SK-N-SH (cell line): ENCODE measurements around the gene WIZ. TPM values are rescaled to one million over a fixed set of nuclear protein-coding genes. Genes with fewer than 3 reads are reported as not detected.

Experiments
- CTCF ChIA-PET: fragments of 300-600, 350-600 bp; formaldehyde crosslinking; extraction: SDS; loops from one replicate; lab custom pipeline; 2021; lab: Yijun Ruan, JAX
- POLR2A ChIA-PET: fragments of 350-600 bp; sonication (Branson Sonifier 250); formaldehyde crosslinking; extraction: SDS; loops from one replicate; lab custom pipeline; 2020; ENCODE audit warnings: antibody characterized with exemption, inconsistent platforms; lab: Yijun Ruan, JAX
- DNase-seq: peaks from one replicate; pipeline ENCODE4 v3.0.0; 2012
- H2AFZ ChIP-seq: fragments of 200-600 bp; sonication (generic); 2 replicates; pipeline ENCODE4 v1.8.1; 2016; ENCODE audit warnings: antibody characterized with exemption, mild to moderate bottlenecking, low read depth
- H3F3A ChIP-seq: fragments of 200-600 bp; sonication (generic); replicated peaks from 2 replicates; pipeline ENCODE3; 2016; ENCODE audit warnings: antibody characterized with exemption, mild to moderate bottlenecking; ENCODE audit not compliant: insufficient read depth
- H3K27ac ChIP-seq, 2 experiments: fragments of 200-500 bp in 1 of 2; fragments of 200-600 bp in 1 of 2; sonication (Bioruptor generic) in 1 of 2; sonication (generic), shearing (Covaris generic) in 1 of 2; 2 replicates each; pipeline versions ENCODE4 v1.5.1 to v1.6.1; 2014 to 2016; ENCODE audit warnings: low read depth in 2 of 2, inconsistent platforms in 1 of 2, low read length in 1 of 2, mild to moderate bottlenecking in 1 of 2, mixed read lengths in 1 of 2
- H3K27me3 ChIP-seq: fragments of 200-600 bp; sonication (generic), shearing (Covaris generic); 2 replicates; pipeline ENCODE4 v1.6.1; 2016; ENCODE audit warnings: mixed run types; ENCODE audit not compliant: insufficient read depth
- H3K36me3 ChIP-seq, 2 experiments: fragments of 200-500 bp in 1 of 2; fragments of 200-600 bp in 1 of 2; sonication (Bioruptor generic) in 1 of 2; sonication (generic) in 1 of 2; replicated peaks in 1 of 2; 2 replicates each; pipeline versions ENCODE3 to v1.5.1; 2014 to 2016; ENCODE audit warnings: low read length in 1 of 2, mild to moderate bottlenecking in 1 of 2; ENCODE audit not compliant: insufficient read depth in 2 of 2, control insufficient read depth in 1 of 2
- H3K4me1 ChIP-seq, 2 experiments: fragments of 200-500 bp in 1 of 2; fragments of 200-600 bp in 1 of 2; sonication (Bioruptor generic) in 1 of 2; sonication (generic), shearing (Covaris generic) in 1 of 2; 2 replicates each; pipeline versions ENCODE4 v1.5.1 to v1.6.1; 2014 to 2016; ENCODE audit warnings: low read depth in 1 of 2, low read length in 1 of 2, mixed run types in 1 of 2; ENCODE audit not compliant: insufficient read depth in 2 of 2, control insufficient read depth in 1 of 2
- H3K4me2 ChIP-seq: fragments of 200-600 bp; sonication (generic), shearing (Covaris generic); 2 replicates; pipeline ENCODE4 v1.6.1; 2017; ENCODE audit warnings: mixed run types
- H3K4me3 ChIP-seq, 2 experiments: fragments of 200-500 bp in 1 of 2; fragments of 200-600 bp in 1 of 2; sonication (Bioruptor generic) in 1 of 2; sonication (generic), shearing (Covaris generic) in 1 of 2; 2 replicates each; pipeline versions ENCODE4 v1.5.1 to v1.8.1; 2014 to 2016; ENCODE audit warnings: low read depth in 2 of 2, inconsistent platforms in 1 of 2, low read length in 1 of 2, mild to moderate bottlenecking in 1 of 2, mixed read lengths in 1 of 2, moderate library complexity in 1 of 2
- H3K79me2 ChIP-seq: fragments of 200-600 bp; sonication (generic); 2 replicates; pipeline ENCODE4 v1.8.1; 2017; ENCODE audit warnings: mild to moderate bottlenecking; ENCODE audit not compliant: insufficient read depth
- H3K9ac ChIP-seq: fragments of 200-600 bp; sonication (generic); 2 replicates; pipeline ENCODE4 v1.6.1; 2017; ENCODE audit warnings: mixed run types
- H3K9me2 ChIP-seq: fragments of 200-600 bp; sonication (generic); 2 replicates; pipeline ENCODE4 v1.6.1; 2017; ENCODE audit warnings: mixed run types
- H3K9me3 ChIP-seq: fragments of 200-600 bp; sonication (generic); 2 replicates; pipeline ENCODE4 v1.6.1; 2017; ENCODE audit warnings: mixed run types, mild to moderate bottlenecking, moderate library complexity
- H4K20me1 ChIP-seq: fragments of 200-600 bp; sonication (generic); 2 replicates; pipeline ENCODE4 v1.6.1; 2017; ENCODE audit warnings: mild to moderate bottlenecking, mixed run types; ENCODE audit not compliant: insufficient read depth
- ELF1 ChIP-seq: IDR thresholded peaks from 2 replicates; pipeline ENCODE4 v1.4.0; 2012
- EP300 ChIP-seq, 2 experiments: IDR thresholded peaks; 2 replicates each; pipeline versions ENCODE4 v1.4.0 to v1.6.1; 2012; ENCODE audit warnings: borderline replicate concordance in 1 of 2, low read depth in 1 of 2, low read length in 1 of 2
- EZH2phosphoT487 ChIP-seq: fragments of 200-600 bp; sonication (generic); IDR thresholded peaks from 2 replicates; pipeline ENCODE4 v1.6.1; 2017; ENCODE audit warnings: low read depth, mixed run types, mild to moderate bottlenecking, antibody characterized with exemption, moderate library complexity, borderline replicate concordance
- FOSL2 ChIP-seq: IDR thresholded peaks from 2 replicates; pipeline ENCODE4 v1.4.0; 2012; ENCODE audit warnings: low read depth, mild to moderate bottlenecking, moderate library complexity, borderline replicate concordance
- FOXJ3 ChIP-seq: sonication (generic); formaldehyde crosslinking; IDR thresholded peaks from 2 replicates; pipeline ENCODE4 v1.5.1; 2020; ENCODE audit warnings: mild to moderate bottlenecking, missing genetic modification reagents
- FOXM1 ChIP-seq: IDR thresholded peaks from 2 replicates; pipeline ENCODE4 v1.4.0; 2012; ENCODE audit warnings: low read depth, mild to moderate bottlenecking
- GABPA ChIP-seq: IDR thresholded peaks from 2 replicates; pipeline ENCODE4 v1.4.0; 2012; ENCODE audit warnings: low read depth, mild to moderate bottlenecking
- GATA2 ChIP-seq: sonication (generic); formaldehyde crosslinking; IDR thresholded peaks from 2 replicates; pipeline ENCODE4 v1.5.0; 2020; ENCODE audit warnings: mild to moderate bottlenecking, missing genetic modification reagents
- MAX ChIP-seq: IDR thresholded peaks from 2 replicates; pipeline ENCODE4 v1.4.0; 2012; ENCODE audit warnings: low read depth
- MEF2A ChIP-seq: IDR thresholded peaks from 2 replicates; pipeline ENCODE4 v1.4.0; 2012; ENCODE audit warnings: low read depth, borderline replicate concordance
- MXI1 ChIP-seq: IDR thresholded peaks from 2 replicates; pipeline ENCODE4 v1.6.1; 2012; ENCODE audit warnings: mild to moderate bottlenecking, low read depth, low read length, improper control_type of control experiment
- NFIC ChIP-seq: IDR thresholded peaks from 2 replicates; pipeline ENCODE4 v1.4.0; 2012; ENCODE audit warnings: borderline replicate concordance
- POLR2AphosphoS5 ChIP-seq: IDR thresholded peaks from 2 replicates; pipeline ENCODE4 v1.6.1; 2012; ENCODE audit warnings: low read depth, low read length
- RAD21 ChIP-seq: IDR thresholded peaks from 2 replicates; pipeline ENCODE4 v1.6.1; 2012; ENCODE audit warnings: mild to moderate bottlenecking, low read length
- RCOR1 ChIP-seq: fragments of 150-350 bp; IDR thresholded peaks from 2 replicates; pipeline ENCODE4 v1.6.1; 2017; ENCODE audit warnings: antibody characterized with exemption, low read length
- TAF1 ChIP-seq: IDR thresholded peaks from 2 replicates; pipeline ENCODE4 v1.6.1; 2012; ENCODE audit warnings: low read depth, mild to moderate bottlenecking, low read length, moderate library complexity, borderline replicate concordance
- TEAD4 ChIP-seq: IDR thresholded peaks from 2 replicates; pipeline ENCODE4 v1.4.0; 2012; ENCODE audit warnings: mild to moderate bottlenecking, borderline replicate concordance; ENCODE audit not compliant: insufficient read depth
- WGBS: methylation state at CpG from one replicate; pipeline ENCODE4 v1.1.6; 2017; ENCODE audit warnings: low lambda C conversion rate; 5-methylcytosine and 5-hydroxymethylcytosine counted together
- polyA plus RNA-seq, 3 experiments: library from polyadenylated mRNA; depleted of rRNA; stranded (reverse); fragments of >200 nt; gene quantifications; 2 replicates each; pipeline ENCODE4 v1.2.3, GENCODE V29; 2012
- TF ChIP-seq, protein P1 (sequence below): IDR thresholded peaks from 2 replicates; pipeline ENCODE4 v1.6.1; 2012; ENCODE audit warnings: mild to moderate bottlenecking, low read depth, low read length, moderate library complexity
- TF ChIP-seq, protein P2 (sequence below): IDR thresholded peaks from 2 replicates; pipeline ENCODE4 v1.4.0; 2012; ENCODE audit warnings: low read depth, borderline replicate concordance

Gene WIZ
- polyA plus RNA-seq, 1 of the 3 experiments (the other 2 are of a cell fraction), result 15.5 TPM

- TF ChIP-seq TEAD4 (no peak), MEF2A (no peak), EZH2phosphoT487 (no peak), RAD21 (no peak), NFIC (no peak), RCOR1 (no peak), GABPA (no peak), POLR2AphosphoS5 (no peak), TAF1 (no peak), EP300 (IDR thresholded peaks at IDR 0.05; ENCODE audit: borderline replicate concordance in 1 of 2, low read depth in 1 of 2, low read length in 1 of 2) (no peak), GATA2 (CRISPR knock-in tag) (no peak), MAX (no peak), FOXJ3 (CRISPR knock-in tag) (no peak), FOSL2 (no peak), FOXM1 (no peak), ELF1 (no peak), MXI1 (no peak)
- TF ChIP-seq, protein P1, sequence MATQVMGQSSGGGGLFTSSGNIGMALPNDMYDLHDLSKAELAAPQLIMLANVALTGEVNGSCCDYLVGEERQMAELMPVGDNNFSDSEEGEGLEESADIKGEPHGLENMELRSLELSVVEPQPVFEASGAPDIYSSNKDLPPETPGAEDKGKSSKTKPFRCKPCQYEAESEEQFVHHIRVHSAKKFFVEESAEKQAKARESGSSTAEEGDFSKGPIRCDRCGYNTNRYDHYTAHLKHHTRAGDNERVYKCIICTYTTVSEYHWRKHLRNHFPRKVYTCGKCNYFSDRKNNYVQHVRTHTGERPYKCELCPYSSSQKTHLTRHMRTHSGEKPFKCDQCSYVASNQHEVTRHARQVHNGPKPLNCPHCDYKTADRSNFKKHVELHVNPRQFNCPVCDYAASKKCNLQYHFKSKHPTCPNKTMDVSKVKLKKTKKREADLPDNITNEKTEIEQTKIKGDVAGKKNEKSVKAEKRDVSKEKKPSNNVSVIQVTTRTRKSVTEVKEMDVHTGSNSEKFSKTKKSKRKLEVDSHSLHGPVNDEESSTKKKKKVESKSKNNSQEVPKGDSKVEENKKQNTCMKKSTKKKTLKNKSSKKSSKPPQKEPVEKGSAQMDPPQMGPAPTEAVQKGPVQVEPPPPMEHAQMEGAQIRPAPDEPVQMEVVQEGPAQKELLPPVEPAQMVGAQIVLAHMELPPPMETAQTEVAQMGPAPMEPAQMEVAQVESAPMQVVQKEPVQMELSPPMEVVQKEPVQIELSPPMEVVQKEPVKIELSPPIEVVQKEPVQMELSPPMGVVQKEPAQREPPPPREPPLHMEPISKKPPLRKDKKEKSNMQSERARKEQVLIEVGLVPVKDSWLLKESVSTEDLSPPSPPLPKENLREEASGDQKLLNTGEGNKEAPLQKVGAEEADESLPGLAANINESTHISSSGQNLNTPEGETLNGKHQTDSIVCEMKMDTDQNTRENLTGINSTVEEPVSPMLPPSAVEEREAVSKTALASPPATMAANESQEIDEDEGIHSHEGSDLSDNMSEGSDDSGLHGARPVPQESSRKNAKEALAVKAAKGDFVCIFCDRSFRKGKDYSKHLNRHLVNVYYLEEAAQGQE, result no peak
- TF ChIP-seq, protein P2, sequence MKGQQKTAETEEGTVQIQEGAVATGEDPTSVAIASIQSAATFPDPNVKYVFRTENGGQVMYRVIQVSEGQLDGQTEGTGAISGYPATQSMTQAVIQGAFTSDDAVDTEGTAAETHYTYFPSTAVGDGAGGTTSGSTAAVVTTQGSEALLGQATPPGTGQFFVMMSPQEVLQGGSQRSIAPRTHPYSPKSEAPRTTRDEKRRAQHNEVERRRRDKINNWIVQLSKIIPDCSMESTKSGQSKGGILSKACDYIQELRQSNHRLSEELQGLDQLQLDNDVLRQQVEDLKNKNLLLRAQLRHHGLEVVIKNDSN, result no peak
- H3F3A ChIP-seq, result peaks cover 8% of the 10 kb centered on the region
- no peaks in the 10 kb centered on the region for H3K9me2 ChIP-seq
- no peak overlapping the region for H2AFZ ChIP-seq
- no peaks in the 10 kb centered on the region for H3K36me3 ChIP-seq
- ChIA-PET CTCF (no interaction called here), POLR2A (no interaction called here)
- peaks cover 30% of the 10 kb centered on the region for H3K27me3 ChIP-seq
- H3K4me1 ChIP-seq, result no peaks in the 10 kb centered on the region
- DNase-seq, result no peak
- H3K9ac ChIP-seq, result no peak overlapping the region
- H3K4me2 ChIP-seq, result no peak overlapping the region
- no peaks in the 10 kb centered on the region for H4K20me1 ChIP-seq
- no peaks in the 10 kb centered on the region for H3K79me2 ChIP-seq
- WGBS, result 43% methylated on average over 16 of the region's 25 CpGs
- no peaks in the 10 kb centered on the region for H3K9me3 ChIP-seq
- no peak overlapping the region for H3K4me3 ChIP-seq
- no peak overlapping the region for H3K27ac ChIP-seq
These were observed 14.2 kb upstream of the WIZ start for GRCh38 chr19:15463861-15464371.
